ENCODE measurements around the gene CELF4. TPM values are rescaled to one million over a fixed set of nuclear protein-coding genes. Genes with fewer than 3 reads are reported as not detected.

The CELF4 gene
- total RNA-seq, 2 experiments from 2014 or later: not detected

DNA sequence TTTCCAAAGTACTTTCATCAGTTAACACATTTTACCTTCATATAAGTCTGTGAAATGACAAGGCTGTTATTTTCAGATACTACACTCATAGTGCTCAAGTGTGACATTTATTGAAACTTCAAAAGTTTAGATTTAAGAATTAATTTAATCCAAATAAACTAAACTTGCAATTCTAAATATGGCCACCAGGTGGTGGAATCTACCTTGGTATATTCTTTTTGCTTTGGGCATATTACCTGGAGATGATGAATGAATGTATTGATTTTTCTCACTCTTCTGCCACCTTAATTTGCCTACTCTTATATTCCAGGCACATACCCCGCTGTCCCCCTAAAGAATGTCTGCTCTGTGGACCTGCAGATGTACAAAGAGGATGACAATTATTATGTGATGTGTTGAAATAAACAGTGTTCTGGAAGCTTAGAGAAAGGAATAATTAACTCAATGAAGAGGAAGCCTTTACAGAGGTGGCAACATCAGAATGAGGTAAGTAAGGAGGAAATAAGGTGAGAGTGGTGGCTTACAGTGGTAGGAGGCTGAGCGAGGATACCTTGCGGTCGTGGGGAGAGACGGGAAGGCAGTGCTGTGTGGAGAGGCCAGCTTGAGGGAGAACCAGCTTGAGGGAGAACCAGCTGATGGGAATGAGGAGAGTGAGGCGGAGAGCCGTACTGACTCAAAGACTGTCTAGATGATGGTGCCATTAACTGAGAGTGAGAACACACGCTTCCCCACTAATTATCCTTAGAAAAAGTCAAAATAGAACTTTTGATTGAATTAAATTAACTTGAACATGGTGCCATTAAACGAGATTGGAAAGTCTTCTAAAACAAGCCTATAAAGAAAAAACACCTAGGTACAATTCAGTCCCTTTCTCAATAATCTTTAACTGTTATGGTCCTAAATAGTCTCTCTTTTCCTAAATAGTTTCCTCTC lies 179.5 kb downstream of the CELF4 start:
- Mint-ChIP-seq H3K4me1 (no peaks in the 10 kb centered on the region), H3K9me3 (no peaks in the 10 kb centered on the region), H3K27ac (no peak overlapping the region), H3K36me3 (no peaks in the 10 kb centered on the region), H3K4me3 (no peak overlapping the region), H3K27me3 (peaks cover 3% of the 10 kb centered on the region)
- POLR2A ChIA-PET: no interaction called here
- DNase-seq (no peak), ATAC-seq (ENCODE audit: low read depth) (no peak)

DNA sequence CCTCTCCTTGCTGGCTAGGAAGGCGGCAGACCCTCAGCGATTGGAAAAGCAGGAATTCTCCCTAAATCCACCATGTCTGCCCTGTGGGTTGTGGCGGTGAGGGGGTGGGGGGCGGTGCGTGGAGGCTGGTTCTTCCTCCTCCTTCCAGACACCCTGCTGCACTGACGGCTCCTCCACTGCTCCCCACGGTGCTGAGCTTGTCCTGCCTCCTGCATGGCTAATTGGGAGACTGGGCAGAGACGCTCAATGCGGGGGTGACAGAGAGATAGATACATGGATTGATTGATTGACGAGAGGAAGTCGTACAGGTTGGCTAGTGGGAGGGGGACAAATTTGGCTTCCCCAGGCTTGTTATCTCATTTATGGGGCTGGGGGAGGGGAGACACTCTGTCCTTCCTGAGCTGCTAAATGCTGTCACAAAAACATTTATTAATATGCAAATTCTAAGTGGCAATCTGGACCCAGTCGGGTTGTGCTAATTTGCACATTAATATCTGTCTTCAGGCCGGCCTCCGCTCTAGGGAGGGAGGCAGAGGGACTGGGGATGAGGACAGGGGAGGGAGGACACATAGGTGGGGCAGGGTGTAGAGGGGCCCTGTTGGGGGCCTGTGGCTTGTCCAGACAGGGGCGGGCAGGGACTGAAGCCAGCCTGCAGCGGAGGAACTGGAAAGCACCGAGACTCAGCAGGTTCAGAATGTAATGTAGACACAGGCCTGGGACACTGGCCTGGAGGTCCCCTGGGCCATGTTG lies 181.6 kb downstream of the CELF4 start:
- H3K27ac Mint-ChIP-seq: no peak overlapping the region
- no peaks in the 10 kb centered on the region for H3K36me3 Mint-ChIP-seq
- ATAC-seq (ENCODE audit: low read depth): no peak

GRCh38 chr18:37383036-37383785 lies 182.4 kb downstream of the CELF4 start:
- no peak for DNase-seq
- H3K4me1 Mint-ChIP-seq: no peaks in the 10 kb centered on the region
- H3K27ac Mint-ChIP-seq: no peak overlapping the region
- POLR2A ChIA-PET: no interaction called here
- H3K9me3 Mint-ChIP-seq: no peaks in the 10 kb centered on the region
- H3K4me3 Mint-ChIP-seq: no peak overlapping the region
- ATAC-seq (ENCODE audit: low read depth): no peak
- H3K36me3 Mint-ChIP-seq: no peaks in the 10 kb centered on the region
- peaks cover 3% of the 10 kb centered on the region for H3K27me3 Mint-ChIP-seq

More for the DNA sequence above, 181.6 kb downstream of the CELF4 start:
- Mint-ChIP-seq H3K4me3 (no peak overlapping the region), H3K9me3 (no peaks in the 10 kb centered on the region), H3K4me1 (no peaks in the 10 kb centered on the region), H3K27me3 (peaks cover 3% of the 10 kb centered on the region)
- no peak for DNase-seq
- POLR2A ChIA-PET: no interaction called here

DNA sequence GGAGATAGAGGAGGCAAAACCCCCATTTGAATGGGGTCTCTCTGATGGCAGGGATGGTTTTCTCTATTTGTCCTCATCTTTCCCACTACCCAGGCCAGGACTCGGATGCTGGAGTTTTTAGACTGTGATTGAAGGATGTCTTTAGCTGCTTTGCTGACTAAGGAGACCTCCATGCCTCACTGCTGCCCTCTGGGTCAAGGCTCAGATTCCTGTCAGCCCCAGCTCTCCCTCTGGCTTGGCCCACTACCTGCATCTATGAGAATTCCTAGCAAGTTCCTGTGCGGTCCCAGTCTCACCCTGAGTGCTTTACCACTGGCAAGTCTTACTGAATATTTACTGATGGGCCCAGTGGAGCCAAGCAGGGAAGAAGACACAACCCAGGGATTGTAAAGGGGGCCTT lies 184.0 kb downstream of the CELF4 start:
- Mint-ChIP-seq H3K36me3 (no peaks in the 10 kb centered on the region), H3K9me3 (no peaks in the 10 kb centered on the region), H3K27ac (no peak overlapping the region), H3K27me3 (peaks cover 3% of the 10 kb centered on the region), H3K4me1 (no peaks in the 10 kb centered on the region), H3K4me3 (no peak overlapping the region)
- no peak for DNase-seq
- POLR2A ChIA-PET: no interaction called here
- ATAC-seq (ENCODE audit: low read depth): no peak

DNA sequence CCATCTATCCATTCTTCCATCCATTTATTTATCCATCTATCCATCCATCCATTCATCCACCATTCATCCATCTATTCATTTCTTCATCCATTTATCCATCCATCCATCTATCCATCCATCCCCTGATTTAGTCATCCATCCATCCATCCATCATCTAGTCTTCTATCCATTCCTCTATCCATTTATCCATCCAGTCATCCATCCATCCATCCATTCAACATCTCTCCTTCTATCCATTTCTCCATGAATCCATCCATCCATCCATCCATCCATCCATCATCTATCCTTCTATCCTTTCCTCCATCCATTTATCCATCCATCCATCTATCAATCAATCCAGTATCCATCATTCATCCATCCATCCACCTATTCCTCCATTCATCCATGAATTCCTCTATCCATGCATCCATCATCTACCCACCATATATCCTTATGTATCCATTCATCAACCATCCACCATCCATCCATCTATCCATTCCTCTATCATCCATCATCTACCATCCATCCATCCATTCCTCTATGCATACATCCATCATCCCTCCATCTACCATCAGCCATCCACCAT lies 185.0 kb downstream of the CELF4 start:
- H3K4me3 Mint-ChIP-seq: no peak overlapping the region
- H3K9me3 Mint-ChIP-seq: no peaks in the 10 kb centered on the region
- DNase-seq: no peak
- POLR2A ChIA-PET: no interaction called here
- no peak for ATAC-seq (ENCODE audit: low read depth)
- H3K4me1 Mint-ChIP-seq: no peaks in the 10 kb centered on the region
- H3K36me3 Mint-ChIP-seq: no peaks in the 10 kb centered on the region
- H3K27me3 Mint-ChIP-seq: peaks cover 3% of the 10 kb centered on the region
- no peak overlapping the region for H3K27ac Mint-ChIP-seq

DNA sequence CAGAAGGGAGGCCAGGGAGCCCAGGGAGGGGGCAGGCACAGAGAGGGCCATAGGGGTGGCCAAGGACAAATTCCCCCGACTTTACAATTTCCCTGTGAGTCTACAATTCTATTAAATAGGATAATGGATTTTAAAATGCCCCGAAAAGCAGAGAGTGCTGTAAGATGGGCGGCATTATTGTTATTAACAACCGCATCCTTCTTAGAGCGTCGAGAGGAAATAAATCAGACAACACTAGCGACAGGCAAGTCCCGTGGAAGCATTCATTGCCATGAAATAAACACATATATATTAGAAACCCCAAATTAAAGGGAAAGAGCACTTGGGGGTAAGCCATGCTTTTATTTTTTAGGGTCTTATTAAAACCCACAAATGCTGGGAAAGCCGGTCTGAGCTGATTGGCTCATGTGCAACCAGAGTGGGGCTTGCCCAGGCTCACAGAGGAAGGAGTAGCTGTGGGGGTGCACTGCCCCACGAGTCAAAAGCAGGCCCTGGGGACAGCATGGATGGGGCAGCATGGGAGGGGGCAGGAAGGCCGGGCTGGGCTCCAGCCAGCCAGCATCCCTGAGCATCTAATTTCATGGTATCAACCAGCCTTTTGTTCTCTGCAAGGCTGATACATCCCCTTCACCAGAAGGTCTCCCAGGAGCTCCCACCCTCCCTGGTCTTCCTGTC lies 187.1 kb downstream of the CELF4 start:
- ATAC-seq (ENCODE audit: low read depth): no peak
- DNase-seq: no peak
- POLR2A ChIA-PET: no interaction called here
- Mint-ChIP-seq H3K27me3 (no peaks in the 10 kb centered on the region), H3K4me3 (no peak overlapping the region), H3K4me1 (no peaks in the 10 kb centered on the region), H3K9me3 (no peaks in the 10 kb centered on the region), H3K27ac (no peak overlapping the region), H3K36me3 (no peaks in the 10 kb centered on the region)

- Mint-ChIP-seq H3K4me3 (no peak overlapping the region), H3K36me3 (no peaks in the 10 kb centered on the region), H3K27ac (no peak overlapping the region), H3K9me3 (no peaks in the 10 kb centered on the region), H3K4me1 (no peaks in the 10 kb centered on the region), H3K27me3 (no peaks in the 10 kb centered on the region)
- DNase-seq (no peak), ATAC-seq (ENCODE audit: low read depth) (no peak)
- POLR2A ChIA-PET: no interaction called here
Measured at GRCh38 chr18:37375181-37375580, 190.4 kb downstream of the CELF4 start.

DNA sequence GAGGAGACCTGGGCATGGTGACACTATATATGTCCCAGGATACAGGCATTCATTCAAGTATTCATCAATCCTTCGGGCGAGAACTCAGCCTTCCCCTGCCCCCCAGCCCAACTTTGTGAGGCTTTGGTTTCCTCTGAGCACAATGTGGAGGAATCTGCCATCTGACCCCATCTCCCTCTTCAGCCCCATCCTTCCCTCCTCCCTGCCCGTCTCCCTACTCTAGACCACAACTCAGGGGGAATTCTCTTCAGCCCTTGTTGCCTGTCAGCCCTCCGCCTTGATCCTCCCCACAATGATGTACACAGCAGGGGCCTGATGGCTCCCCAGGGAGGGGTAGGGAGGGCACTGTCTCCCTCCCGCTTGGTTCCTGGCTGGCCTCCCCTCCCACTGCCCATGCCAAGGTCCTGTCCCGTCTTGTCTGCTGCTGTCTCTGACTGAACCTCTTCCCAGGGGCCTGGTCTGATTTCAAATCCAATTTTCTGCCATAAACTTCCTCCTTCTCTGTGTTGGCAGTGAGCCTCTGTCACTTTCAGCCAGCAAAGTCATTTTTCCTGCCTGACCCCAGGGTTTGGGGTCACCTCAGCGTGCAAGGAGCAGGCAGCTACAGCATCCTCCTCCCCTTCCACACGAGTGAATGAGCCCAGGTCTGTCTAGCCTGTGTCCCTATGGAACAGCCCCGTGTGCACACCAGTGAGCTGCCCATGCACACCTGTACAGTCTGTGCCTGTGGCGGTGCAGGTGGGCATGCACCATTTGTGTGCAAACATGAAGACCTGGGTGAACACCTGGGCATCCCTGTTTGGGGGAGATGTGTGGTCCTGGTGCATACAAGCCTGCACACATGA lies 197.3 kb downstream of the CELF4 start:
- POLR2A ChIA-PET: no interaction called here
- Mint-ChIP-seq H3K27me3 (peaks cover 16% of the 10 kb centered on the region), H3K4me3 (no peak overlapping the region), H3K27ac (no peak overlapping the region), H3K36me3 (no peaks in the 10 kb centered on the region), H3K4me1 (no peaks in the 10 kb centered on the region), H3K9me3 (no peaks in the 10 kb centered on the region)
- no peak for ATAC-seq (ENCODE audit: low read depth)
- no peak for DNase-seq

DNA sequence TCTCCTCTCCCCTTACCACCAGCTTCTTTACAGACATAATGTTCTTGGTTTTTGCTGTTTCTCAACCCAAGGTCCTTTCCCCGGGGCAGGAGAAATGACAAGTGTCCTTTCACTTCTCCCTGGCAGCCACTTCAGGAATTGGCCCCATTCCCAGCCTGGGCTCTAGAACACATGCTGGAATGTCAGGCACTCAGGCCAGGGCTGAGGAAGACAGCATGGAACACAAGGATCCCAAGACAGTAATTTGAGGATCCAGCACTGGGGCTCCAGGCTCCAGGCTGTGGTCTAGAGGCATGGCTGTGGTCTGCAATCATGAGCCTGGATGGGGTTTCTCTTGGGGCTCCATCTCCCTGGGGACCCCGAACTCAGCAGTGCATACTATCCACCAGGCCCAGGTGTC lies 201.4 kb downstream of the CELF4 start:
- Mint-ChIP-seq H3K27me3 (peaks cover 27% of the 10 kb centered on the region), H3K9me3 (no peaks in the 10 kb centered on the region), H3K27ac (no peak overlapping the region), H3K4me3 (no peak overlapping the region), H3K36me3 (no peaks in the 10 kb centered on the region), H3K4me1 (no peaks in the 10 kb centered on the region)
- DNase-seq: no peak
- no peak for ATAC-seq (ENCODE audit: low read depth)
- POLR2A ChIA-PET: no interaction called here

DNA sequence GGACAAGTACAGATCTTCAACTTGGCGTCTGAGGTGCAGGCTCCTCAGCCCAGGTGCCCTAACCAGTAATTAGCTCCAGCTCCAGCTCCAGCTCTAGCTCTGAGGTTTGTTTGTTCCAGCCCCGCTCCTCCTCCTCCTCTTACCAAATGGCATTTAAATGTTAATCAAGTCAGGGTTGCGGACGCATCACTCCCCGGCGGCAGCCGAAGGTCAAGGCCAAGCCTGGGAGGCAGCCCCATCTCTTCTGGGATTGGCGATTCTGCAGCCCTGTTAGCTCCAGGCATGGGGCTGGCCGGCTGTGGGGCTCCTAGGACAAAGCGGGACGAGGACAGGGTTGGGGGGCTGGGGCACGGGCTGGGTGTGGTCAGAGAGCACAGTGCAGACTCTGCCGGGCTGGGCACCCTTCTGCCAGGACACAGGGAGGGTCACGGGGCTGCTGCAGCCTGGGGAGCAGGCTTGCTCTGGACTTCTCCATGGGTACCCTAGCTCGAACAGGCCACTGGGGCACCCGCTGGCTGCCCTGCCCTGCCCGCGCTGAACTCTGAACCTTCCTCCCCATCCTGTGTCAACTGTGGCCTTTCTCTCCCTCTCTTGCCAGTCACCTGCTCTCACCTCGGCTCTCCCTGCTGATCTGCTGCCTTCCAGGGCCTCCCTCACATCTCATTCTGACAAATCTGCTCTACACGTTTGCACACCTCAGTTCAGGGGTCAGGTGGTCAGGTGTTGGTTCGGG lies 203.3 kb downstream of the CELF4 start:
- no peak overlapping the region for H3K4me3 Mint-ChIP-seq
- POLR2A ChIA-PET: no interaction called here
- H3K36me3 Mint-ChIP-seq: no peaks in the 10 kb centered on the region
- DNase-seq (no peak), ATAC-seq (ENCODE audit: low read depth) (no peak)
- no peak overlapping the region for H3K27ac Mint-ChIP-seq
- no peaks in the 10 kb centered on the region for H3K9me3 Mint-ChIP-seq
- H3K4me1 Mint-ChIP-seq: no peaks in the 10 kb centered on the region
- peaks cover 21% of the 10 kb centered on the region for H3K27me3 Mint-ChIP-seq

- no peak for ATAC-seq (ENCODE audit: low read depth)
- no peaks in the 10 kb centered on the region for H3K36me3 Mint-ChIP-seq
- H3K4me3 Mint-ChIP-seq: no peak overlapping the region
- POLR2A ChIA-PET: no interaction called here
- no peak for DNase-seq
- H3K4me1 Mint-ChIP-seq: no peaks in the 10 kb centered on the region
- peaks cover 21% of the 10 kb centered on the region for H3K27me3 Mint-ChIP-seq
- H3K27ac Mint-ChIP-seq: no peak overlapping the region
- no peaks in the 10 kb centered on the region for H3K9me3 Mint-ChIP-seq
Measured at GRCh38 chr18:37361335-37362157, 204.1 kb downstream of the CELF4 start.
